GM18498 (cell line): ENCODE measurements around the gene FABP7.

Experiments
- ATAC-seq: cut with Tn5 transposase; IDR thresholded peaks from one replicate; pipeline ENCODE4 v1.9.1; 2021; ENCODE audit warnings: mild to moderate bottlenecking, moderate library complexity; ENCODE audit not compliant: unreplicated experiment

FABP7 gene

DNA sequence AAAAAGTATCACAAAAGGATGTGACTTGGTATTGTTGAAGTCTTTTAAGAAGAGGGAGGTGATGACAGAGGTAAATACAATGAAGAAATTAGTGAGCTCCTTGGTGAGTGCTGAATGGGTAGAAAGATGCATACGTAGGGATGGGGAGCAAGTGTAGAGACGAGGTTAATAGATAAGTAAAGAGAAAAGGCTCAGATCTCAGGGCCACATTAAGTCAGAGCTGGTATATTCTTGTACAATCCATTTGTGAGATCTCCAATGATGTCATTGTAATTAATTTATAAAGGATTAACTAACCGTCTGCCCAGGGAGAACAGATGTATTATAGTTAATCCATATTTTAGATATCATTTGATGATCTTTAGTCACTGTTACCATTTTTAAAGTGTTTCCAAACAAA, 52.9 kb downstream of the FABP7 start:
- no peak for ATAC-seq

DNA sequence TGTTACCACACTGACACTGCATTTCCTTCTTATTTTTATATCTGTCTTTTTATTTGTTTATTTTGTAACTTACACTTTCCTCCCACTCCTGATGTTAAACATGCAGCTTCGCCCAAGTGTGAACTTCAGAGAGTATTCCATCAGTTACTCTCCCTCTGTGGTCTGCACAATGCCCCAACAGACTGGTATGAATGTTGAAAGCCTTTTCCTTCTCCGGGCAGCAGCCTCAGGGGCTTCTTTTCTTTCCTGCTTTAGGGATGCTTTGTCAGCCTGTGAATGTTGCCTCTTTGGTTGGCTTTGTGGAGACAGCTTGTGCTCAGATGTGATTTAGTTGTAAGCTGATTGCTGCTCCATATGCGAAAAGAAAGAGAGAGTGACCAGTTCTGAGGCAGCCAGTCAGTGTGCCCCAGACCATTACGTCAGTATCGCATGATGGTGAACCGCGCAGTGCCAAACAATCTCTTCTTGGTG, 53.5 kb downstream of the FABP7 start:
- ATAC-seq: no peak
